NCI-H748 treated with DMSO at 0.1 percent for 48 hours (cell line): ENCODE results near the gene TIPIN.
"Not testable (repeated sequence)": the region's sequence is repeated elsewhere in the genome, so short reads cannot be mapped to it uniquely, and the experiment has no call there.

Experiments
- DNase-seq: peaks from one replicate; lab custom pipeline; 2025; lab: John Stamatoyannopoulos, UW

The TIPIN gene, protein sequence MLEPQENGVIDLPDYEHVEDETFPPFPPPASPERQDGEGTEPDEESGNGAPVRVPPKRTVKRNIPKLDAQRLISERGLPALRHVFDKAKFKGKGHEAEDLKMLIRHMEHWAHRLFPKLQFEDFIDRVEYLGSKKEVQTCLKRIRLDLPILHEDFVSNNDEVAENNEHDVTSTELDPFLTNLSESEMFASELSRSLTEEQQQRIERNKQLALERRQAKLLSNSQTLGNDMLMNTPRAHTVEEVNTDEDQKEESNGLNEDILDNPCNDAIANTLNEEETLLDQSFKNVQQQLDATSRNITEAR

DNA sequence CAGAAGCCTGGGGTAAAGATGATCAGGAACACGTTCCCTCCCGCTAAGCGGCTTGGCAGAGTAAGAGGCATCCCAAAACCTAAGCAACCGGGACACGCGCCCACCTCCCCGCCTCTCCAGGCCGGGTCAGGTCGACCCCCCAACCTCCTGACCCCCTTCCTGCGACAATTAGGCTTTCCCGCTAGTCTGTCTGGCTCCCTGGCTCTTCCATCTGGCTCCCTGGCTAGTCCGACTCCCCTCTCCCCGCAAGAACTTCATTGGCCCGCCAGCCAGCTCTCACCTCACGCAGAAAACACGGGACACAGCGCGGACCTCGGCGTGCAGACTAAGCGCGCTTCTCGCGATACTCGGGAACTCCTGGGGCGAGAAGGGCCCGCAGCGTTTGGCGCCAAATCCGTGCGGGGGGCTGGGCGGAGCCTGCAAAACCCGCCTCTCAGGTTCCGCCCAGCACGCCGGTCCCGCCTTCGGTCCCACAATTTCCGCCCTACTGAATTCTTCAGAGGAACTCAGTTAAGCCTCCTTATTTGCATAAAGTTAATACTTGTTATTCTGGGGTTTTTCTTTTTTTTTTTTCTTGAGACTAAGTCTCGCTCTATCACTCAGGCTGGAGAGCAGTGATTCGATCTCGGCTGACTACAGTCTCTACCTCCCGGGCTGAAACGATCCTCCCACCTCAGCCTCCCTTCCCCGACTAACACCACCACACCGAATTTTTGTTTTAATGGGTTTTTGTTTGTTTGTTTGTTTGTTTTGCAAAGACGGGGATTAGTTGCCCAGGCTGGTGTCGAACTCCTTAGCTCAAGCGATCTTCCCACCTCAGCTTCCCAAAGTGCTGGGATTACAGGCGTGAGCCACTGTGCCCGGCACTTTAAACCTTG is at the start of gene TIPIN:
Gene TIPIN (minus strand): TSS at position 327 of the 878 bp plus-strand sequence. CDS start 3,738 bp downstream, outside the sequence.
- DNase-seq = peak; percentile 80

DNA sequence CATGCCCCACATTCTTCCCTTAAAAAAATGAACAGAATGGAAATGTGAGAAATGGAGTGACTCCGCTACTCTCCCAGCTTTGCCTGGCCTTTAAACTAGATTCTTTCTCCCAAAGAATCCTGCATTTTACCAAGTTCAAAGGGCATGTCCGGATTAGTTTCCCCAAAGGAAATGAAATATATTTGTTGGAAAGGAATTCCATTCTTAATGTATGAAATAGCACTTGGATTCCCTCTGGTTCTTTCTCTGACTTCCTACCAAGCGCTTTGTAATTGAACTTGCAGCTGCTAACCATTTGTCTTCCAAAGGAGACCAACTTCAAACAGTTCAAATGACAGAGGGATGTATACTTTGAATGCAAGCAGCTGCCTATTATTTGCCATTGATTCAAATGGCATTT is 49.1 kb upstream of the TIPIN start:
- no peak for DNase-seq

DNA sequence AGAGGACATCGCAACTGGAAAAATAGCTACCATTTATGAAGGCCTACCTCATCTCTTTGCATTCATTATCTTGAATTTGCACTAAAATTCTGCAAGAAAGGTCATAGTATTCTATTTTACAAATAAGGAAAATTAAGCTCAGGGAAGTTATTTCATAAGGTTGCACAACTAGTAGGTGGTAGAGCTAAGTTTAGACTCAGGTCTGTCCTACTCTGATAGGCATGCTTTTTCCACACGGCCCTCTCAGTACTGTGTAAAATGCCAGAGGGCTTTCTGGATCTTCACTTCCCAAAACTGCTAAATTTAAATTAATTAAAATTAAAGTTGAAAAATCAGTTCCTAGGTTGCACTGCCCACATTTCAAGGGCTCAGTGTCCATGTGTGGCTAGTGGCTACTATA is 48.5 kb upstream of the TIPIN start:
- no peak for DNase-seq

DNA sequence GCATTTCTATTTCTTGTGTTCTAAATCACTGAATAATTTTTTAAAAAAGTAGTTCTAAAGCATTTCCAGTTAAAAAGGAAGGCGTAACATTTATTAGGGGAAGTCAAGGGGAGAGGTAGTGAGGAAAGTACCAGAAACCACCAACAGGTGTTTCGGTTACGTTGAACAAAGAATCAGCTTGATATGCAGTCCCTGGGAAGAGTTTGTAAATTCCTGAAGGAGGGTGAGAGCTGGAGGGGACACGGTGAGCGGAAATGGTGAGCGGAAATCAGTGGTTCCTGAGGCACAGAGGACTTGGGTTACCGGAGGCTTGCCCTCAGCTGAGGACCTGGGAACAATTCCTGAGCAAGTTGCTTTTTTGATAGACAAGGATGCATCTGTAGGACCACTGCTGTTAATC is 48.0 kb upstream of the TIPIN start:
- no peak for DNase-seq

DNA sequence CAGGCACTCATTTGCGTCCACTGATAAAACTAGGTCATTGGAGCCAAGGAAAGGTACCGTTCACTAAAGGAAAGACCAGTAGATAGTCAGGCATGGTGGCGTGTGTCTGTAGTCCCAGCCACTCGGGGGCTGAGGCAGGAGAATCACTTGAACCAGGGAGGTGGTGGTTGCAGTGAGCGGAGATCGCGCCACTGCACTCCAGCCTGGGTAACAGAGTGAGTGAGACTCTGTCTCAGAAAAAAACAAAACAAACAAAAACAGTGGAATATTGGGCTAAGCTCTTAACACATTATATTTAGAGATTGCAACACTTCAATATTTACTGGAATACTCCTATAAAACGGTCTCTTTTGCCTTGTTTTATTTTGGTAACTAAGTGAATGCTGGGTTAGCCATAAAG is 47.6 kb upstream of the TIPIN start:
- no peak for DNase-seq

DNA sequence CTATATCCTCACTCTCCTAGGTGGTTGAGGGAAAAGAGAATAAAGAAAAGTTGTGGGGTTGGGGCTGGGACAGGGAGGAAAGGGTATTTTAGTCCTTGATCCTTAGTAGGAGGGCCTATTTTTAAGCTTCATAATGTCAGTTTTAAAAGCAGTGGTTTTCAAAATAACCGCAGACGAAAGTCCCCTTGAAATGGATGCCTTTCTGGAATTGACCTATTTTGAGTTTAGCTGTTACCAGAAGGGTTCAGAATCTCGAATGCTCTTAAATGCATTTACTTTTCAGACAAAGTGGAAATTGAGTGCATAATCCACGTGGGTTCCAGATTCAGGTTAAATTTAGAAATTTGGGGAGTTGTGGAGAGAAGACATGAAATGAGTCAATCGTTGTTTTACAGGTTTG is 46.8 kb upstream of the TIPIN start:
- DNase-seq = no peak

DNA sequence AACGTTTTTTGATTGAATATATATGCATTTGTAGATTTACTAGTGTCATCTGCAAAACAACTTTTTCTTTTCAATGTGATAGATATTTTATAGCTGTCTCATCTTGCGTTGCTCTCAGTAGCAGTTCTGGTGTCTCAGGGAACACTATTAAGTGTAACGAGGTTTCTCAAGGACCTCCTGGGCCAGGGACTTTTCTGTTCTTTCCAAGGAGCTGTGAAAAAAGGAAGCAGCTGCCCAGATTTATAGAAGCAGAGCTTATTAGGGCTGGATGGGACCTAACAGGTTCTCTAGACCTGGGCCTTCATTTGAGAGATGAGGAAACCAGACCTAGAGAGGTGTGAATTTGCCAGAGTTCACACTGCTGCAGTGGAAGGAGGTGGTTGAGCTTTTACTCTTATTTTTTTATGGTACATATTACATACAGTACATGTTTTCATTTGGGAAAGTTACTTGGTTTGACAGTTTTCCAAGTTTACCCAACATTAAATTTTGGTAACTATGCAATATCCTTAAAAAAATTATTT is 46.3 kb upstream of the TIPIN start:
- no peak for DNase-seq

DNA sequence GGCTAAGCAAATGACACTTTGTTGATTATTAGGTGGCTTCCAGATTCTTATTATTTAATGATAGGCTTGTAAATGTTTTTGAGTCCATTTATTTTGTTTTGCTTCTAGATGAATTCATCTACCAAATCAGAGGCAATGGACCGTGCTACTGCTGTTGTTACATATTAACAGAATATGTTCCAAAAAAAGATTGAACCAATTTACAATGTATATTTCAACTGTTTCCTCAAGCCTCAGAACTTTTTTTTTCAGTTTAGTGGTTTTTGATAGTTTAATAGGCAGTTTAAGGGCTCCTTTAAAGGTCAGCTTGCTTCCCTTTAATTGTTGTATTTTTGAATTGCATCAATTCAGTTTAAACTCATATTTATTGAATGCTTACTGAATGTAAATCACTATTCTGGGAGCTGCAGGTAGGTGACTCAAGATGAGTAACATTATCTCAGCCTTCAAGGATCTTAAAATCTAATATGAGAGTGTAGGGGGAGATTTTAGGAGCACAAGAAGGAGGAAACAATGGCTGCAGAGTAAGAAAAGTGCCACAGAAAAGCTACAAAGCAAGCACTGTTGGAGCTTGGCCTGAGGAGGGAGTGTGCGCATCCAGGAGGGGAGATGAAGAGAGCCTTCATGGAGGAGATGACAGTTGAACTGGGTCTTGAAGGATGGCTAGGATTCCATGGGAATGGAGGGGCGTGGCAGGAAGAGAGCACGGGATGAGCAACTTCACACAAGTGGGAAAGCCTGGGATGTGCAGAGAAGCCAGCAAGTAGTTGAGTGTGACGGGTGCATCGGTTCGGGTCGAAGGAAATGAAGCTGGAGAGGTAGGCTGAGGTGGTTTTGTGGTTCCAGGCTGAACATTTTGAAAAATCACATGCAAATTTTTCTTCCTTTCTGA is 44.9 kb upstream of the TIPIN start:
- no peak for DNase-seq

DNA sequence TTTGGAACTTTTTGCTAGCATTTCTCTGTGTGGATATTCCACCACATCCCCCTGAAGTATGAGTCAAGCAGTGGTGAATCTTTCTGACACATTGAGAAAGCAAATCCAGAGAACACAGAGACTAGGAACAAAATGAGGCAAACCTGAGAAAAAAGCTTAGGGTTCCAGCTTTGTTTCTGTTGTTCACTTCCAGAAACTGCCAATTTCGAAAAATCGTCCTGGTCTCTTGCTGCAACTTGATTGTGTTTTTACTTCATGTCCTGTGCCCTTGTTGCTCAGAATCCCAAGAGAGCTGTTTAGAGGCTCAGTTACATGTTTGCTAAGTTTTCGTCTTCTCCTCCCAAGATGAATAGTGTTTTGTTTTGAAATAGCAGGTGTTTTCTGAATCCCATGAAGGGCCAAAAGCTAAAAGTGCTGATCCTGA is 43.9 kb upstream of the TIPIN start:
- no peak for DNase-seq

DNA sequence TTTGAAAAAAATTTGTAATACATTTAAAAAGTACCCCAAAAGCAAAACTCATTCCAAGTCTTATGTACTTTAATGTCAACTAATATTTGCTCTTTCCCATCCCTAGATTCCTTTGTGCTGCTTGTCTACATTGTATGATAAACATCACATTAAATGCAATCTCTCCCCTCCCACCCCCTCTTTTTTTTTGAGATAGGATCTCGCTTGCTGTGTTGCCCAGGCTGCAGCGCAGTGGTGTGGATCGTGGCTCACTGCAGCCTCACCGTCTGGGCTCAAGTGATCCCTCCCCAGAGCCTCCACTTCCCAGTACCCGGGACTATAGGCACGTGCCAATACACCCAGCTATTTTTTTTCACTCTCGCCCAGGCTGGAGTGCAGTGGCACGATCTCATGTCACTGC is 42.8 kb upstream of the TIPIN start:
- DNase-seq = no peak

DNA sequence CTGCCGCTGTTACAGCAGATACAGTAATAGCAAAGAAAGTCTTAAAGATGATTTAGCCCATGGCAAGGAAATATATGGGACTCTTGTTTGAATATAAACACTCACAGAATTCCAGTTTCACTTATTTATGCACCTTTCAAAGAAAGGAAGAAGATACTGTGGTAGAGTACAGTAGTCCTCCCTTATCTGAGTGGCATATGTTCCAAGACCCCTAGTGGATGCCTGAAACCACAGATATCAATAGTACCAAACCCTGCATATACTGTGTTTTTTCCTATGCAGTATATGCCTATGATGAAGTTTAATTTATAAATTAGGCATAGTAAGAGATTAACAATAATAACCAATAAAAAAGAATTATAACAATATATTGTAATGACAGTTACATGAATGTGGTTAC is 38.4 kb upstream of the TIPIN start:
- DNase-seq = no peak

DNA sequence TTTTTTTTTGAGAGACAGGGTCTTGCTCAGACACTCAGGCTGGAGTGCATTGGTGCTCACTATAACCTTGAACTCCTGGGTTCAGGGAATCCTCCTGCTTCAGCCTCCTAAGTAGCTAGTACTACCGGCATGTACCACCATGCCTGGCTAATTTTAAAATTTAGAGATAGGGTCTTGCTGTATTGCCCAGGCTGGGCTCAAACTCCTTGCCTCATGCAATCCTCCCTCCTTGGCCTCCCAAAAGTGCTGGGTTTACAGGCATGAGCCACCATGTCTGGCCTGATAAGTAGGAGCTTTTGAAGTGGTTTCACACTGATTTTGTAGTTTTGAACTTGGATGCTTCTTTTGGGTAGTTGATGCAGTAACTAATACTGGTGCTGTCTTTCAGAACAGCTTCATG is 38.0 kb upstream of the TIPIN start:
- DNase-seq = no peak

DNA sequence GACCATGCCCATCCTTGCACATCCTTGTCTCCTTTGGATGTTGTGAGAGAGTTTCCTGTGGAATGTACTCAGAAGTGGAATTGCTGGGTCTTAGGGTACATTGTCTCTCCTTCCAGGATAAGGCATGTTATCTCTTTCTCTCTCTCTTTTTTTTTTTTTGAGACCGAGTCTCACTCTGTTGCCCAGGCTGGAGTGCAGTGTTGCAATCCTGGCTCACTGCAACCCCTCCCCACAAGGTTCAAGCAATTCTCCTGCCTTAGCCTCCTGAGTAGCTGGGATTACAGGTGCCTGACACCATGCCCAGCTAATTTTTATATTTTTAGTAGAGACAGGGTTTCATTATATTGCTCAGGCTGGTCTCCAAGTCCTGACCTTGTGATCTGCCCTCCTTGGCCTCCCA is 36.6 kb upstream of the TIPIN start:
- not testable (repeated sequence) for DNase-seq

DNA sequence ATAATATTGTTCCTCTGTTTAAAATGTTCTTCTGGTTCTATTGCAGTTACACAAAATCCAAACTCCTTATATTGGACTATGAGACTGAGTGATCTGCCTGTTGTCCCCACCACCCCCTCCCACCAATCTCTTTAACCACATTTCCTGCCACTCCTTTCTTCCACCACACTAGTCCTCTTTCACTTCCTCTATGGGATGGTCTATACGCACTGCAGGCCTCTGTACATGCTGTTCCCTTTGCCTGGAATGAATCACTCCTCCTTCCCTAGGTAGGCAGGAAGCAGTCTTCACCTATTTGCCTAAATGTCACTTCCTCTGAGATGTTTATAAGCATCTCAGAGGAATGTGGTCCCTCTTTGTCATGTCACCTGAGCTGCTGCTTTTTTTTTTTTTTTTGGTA is 34.2 kb upstream of the TIPIN start:
- no peak for DNase-seq

DNA sequence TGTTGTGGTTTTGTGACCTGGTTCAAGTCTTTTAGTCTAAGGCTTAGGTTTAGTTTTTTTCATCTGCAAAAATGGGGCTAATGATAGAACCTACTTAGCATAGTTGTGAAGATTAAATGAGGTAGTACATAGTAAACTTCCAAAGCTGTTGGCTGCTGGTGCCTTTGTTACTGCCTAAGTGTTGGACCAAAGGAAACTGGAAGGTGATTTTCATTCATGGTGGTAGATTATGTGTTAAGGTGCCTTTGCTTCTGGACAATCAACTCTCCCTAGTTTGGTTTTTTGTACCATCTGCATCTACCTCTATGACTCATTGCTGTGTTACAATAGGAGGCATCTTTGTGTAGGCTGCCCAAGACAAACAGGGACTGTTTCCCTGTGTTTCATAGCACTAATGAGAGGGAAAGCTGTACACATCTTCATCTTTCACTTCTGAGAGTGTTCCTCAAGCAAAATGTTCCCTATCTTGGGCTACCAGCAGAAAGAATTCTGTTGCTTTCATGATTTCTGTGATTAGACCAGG is 33.4 kb upstream of the TIPIN start:
- DNase-seq = no peak

DNA sequence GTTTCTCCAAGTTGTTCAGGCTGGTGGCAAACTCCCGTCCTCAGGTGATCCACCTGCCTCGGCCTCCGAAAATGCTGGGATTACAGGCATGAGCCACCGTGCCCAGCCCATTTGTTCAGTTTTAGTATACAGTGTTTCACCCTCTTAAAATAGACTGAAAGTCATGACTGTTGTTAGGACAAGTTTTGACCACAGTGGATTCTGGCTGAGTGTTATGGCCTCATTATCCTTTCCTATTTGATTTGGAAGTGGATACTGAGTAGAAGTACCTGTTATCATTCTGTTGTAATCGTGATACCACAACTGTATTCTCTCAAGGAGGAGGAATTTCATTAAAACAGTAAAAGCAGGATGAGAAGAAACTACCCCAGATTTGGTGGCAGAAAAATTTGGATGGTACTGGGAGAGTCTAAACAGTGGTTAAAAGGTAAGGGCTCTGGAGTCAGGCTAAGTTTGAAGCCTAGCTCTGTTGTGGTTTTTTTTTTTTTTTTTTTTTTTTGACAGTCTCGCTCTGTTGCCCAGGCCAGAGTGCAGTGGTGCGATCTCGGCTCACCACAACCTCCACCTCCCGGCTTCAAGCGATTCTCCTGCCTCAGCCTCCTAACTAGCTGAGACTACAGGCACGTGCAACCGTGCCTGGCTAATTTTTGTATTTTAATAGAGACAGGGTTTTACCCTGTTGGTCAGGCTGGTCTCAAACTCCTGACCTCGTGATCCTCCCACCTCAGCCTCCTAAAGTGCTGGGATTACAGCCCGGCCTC is 32.8 kb upstream of the TIPIN start:
- DNase-seq = no peak

DNA sequence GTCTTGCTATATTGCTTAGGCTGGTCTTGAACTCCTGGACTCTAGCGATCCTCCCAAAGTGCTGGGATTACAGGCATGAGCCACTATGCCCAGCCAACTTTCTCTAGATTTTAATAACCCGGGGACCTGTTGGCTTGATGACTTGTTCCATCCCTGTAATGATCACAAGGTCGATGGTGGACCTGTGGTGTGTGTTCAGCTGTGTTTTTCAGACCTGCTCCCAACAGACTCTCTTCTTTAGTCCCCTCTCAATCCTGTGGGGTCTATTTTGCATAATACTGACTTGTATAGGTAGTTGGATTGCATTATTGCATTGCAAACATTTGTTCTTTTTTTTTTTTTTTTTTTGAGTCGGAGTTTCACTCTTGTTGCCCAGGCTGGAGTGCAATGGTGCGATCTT is 32.1 kb upstream of the TIPIN start:
- no peak for DNase-seq

DNA sequence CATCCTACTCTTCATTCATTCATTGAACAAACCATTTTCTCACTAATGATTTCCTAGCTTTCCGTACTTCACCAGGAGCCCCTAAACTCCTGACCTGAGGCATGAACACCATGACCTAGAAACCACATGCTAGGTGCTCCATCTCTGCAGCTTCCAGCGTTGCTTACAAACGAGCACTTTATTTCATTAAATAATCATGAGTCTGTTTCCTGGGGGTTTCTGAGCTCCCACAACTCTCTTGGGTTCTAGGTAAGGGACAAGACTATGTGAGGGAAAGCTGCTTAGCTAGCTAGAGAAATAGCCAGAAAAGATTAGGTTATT is 31.5 kb upstream of the TIPIN start:
- no peak for DNase-seq

DNA sequence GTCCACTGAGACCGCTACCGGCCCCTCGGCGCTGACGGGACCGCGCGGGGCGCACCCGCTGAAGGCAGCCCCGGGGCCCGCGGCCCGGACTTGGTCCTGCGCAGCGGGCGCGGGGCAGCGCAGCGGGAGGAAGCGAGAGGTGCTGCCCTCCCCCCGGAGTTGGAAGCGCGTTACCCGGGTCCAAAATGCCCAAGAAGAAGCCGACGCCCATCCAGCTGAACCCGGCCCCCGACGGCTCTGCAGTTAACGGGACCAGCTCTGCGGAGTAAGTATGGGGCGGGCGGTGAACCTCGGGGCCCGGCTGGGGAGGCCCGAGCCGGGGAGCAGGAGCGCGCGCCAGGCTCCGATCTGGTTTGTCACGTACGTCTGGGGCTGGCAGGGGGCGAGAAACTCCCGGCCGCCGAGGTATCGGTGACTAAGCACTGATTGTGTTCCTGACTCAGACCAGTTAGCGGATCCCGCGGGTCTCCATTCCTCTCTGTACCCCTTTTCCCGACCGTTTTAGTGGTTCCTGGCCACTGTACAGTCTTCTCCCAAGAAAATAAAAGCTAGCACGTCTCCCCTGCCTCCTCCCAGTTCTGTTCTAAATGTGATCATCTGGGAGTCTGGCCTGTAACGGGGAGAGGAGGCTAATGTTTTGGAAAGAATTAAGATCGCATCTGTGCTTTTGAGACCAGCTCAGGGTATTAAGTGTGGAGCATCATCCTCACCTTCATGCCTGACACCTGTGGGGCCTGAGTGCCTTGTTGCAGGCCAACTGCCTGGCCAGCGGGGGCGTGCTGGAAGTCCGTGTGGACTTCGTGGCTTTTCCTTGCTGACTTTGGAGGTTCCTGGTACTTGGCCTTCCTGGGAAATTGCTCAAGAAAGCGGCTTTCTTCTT is 30.9 kb upstream of the TIPIN start:
- DNase-seq = peak; percentile 5
